GM10248 (cell line): ENCODE measurements around the gene FAF2.

Experiments
- CTCF ChIA-PET: fragments of 300-600 bp; sonication (Branson Sonifier 250); formaldehyde crosslinking; extraction: SDS; loops from one replicate; lab custom pipeline; 2021; ENCODE audit warnings: antibody characterized with exemption; lab: Yijun Ruan, JAX
- POLR2A ChIA-PET: fragments of 350-650 bp; sonication (Branson Sonifier 250); formaldehyde crosslinking; extraction: SDS; loops from one replicate; lab custom pipeline; 2020; ENCODE audit warnings: antibody characterized with exemption; lab: Yijun Ruan, JAX
- DNase-seq: peaks from one replicate; pipeline ENCODE4 v3.0.0; 2012; ENCODE audit errors: extremely low spot score
- CTCF ChIP-seq: IDR thresholded peaks from 2 replicates; pipeline ENCODE4 v1.5.1; 2012; ENCODE audit warnings: mild to moderate bottlenecking, low read depth; ENCODE audit errors: extremely low read depth, missing control alignments, control extremely low read depth

The FAF2 gene

GRCh38 chr5:176446884-176447590 is 1.1 kb upstream of the FAF2 start:
- DNase-seq, result peak; percentile 26
- no peak for TF ChIP-seq CTCF
- ChIA-PET POLR2A (interaction anchor here (1.4 kb wide), 1 partner anchor 91 kb away, joined by 9 read pairs; the partner anchor contains the start of gene RNF44), CTCF (interaction anchor here (0.6 to 6.0 kb wide), 32 partner anchors 8 to 717 kb away, joined by 3 to 47 read pairs (median 5); partner anchors contain the start of gene CLTB)

GRCh38 chr5:176447591-176447977 is 601 bp upstream of the FAF2 start:
- ChIA-PET POLR2A (interaction anchor here (1.4 kb wide), 1 partner anchor 90 kb away, joined by 9 read pairs; the partner anchor contains the start of gene RNF44), CTCF (interaction anchor here (0.6 to 6.0 kb wide), 31 partner anchors 9 to 718 kb away, joined by 3 to 47 read pairs (median 5); partner anchors contain the start of gene CLTB)
- DNase-seq, result no peak
- TF ChIP-seq CTCF, result no peak

- CTCF ChIA-PET, result interaction anchor here (1.3 to 6.0 kb wide), 2 partner anchors 12 to 33 kb away, joined by 5 to 47 read pairs; no protein-coding TSS in a partner anchor
- no peak for TF ChIP-seq CTCF
- POLR2A ChIA-PET, result no interaction called here
- DNase-seq, result no peak
Measured at GRCh38 chr5:176450077-176450476, 1.9 kb downstream of the FAF2 start.

- CTCF ChIA-PET, result interaction anchor here (2.2 kb wide), 1 partner anchor 14 kb away, joined by 5 read pairs; no protein-coding TSS in a partner anchor
- no peak for TF ChIP-seq CTCF
- no peak for DNase-seq
- POLR2A ChIA-PET, result no interaction called here
Measured at GRCh38 chr5:176454724-176455394, 6.7 kb downstream of the FAF2 start.

- POLR2A ChIA-PET, result no interaction called here
- no peak for TF ChIP-seq CTCF
- no peak for DNase-seq
- CTCF ChIA-PET, result interaction anchor here (1.0 to 7.2 kb wide), 2 partner anchors 9 to 86 kb away, joined by 3 to 47 read pairs; partner anchors contain the start of gene FAF2
Measured at GRCh38 chr5:176458904-176459561, 10.8 kb downstream of the FAF2 start.

- CTCF ChIA-PET, result interaction anchor here (7.2 kb wide), 1 partner anchor 11 kb away, joined by 47 read pairs; the partner anchor contains the start of gene FAF2
- DNase-seq, result no peak
- TF ChIP-seq CTCF, result no peak
- POLR2A ChIA-PET, result interaction anchor here (0.6 kb wide), 1 partner anchor 78 kb away, joined by 3 read pairs; no protein-coding TSS in a partner anchor
Measured at GRCh38 chr5:176461349-176461748, 13.2 kb downstream of the FAF2 start.
